ENCODE data around the gene CHST3.

- TF ChIP-seq, protein P1, sequence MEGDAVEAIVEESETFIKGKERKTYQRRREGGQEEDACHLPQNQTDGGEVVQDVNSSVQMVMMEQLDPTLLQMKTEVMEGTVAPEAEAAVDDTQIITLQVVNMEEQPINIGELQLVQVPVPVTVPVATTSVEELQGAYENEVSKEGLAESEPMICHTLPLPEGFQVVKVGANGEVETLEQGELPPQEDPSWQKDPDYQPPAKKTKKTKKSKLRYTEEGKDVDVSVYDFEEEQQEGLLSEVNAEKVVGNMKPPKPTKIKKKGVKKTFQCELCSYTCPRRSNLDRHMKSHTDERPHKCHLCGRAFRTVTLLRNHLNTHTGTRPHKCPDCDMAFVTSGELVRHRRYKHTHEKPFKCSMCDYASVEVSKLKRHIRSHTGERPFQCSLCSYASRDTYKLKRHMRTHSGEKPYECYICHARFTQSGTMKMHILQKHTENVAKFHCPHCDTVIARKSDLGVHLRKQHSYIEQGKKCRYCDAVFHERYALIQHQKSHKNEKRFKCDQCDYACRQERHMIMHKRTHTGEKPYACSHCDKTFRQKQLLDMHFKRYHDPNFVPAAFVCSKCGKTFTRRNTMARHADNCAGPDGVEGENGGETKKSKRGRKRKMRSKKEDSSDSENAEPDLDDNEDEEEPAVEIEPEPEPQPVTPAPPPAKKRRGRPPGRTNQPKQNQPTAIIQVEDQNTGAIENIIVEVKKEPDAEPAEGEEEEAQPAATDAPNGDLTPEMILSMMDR (conservative IDR thresholded peaks at IDR 0.05; ENCODE audit: low read length), result peak; percentile 100
- TF ChIP-seq EZH2phosphoT487 (IDR thresholded peaks at IDR 0.05; ENCODE audit: borderline replicate concordance), result no peak
These were observed 84.4 kb downstream of the CHST3 start for GRCh38 chr10:72048450-72049124.
